SK-N-SH (cell line): ENCODE results near the gene SRGAP1.

ENCODE experiments used
- CHD2 ChIP-seq: fragments of 150-350 bp; IDR thresholded peaks from 2 replicates; pipeline ENCODE4 v1.6.1; 2018; ENCODE audit warnings: low read length; ENCODE audit not compliant: partially characterized antibody
- EP300 ChIP-seq, 2 experiments: IDR thresholded peaks; 2 replicates each; pipeline versions ENCODE4 v1.4.0 to v1.6.1; 2012; ENCODE audit warnings: borderline replicate concordance in 1 of 2, low read depth in 1 of 2, low read length in 1 of 2
- EZH2phosphoT487 ChIP-seq: fragments of 200-600 bp; sonication (generic); IDR thresholded peaks from 2 replicates; pipeline ENCODE4 v1.6.1; 2017; ENCODE audit warnings: low read depth, mixed run types, mild to moderate bottlenecking, antibody characterized with exemption, moderate library complexity, borderline replicate concordance
- FOXJ3 ChIP-seq: sonication (generic); formaldehyde crosslinking; IDR thresholded peaks from 2 replicates; pipeline ENCODE4 v1.5.1; 2020; ENCODE audit warnings: mild to moderate bottlenecking, missing genetic modification reagents
- POLR2AphosphoS5 ChIP-seq: IDR thresholded peaks from 2 replicates; pipeline ENCODE4 v1.6.1; 2012; ENCODE audit warnings: low read depth, low read length
- SMC3 ChIP-seq: IDR thresholded peaks from 2 replicates; pipeline ENCODE4 v1.6.1; 2012; ENCODE audit warnings: low read depth, low read length, improper control_type of control experiment
- TAF1 ChIP-seq: IDR thresholded peaks from 2 replicates; pipeline ENCODE4 v1.6.1; 2012; ENCODE audit warnings: low read depth, mild to moderate bottlenecking, low read length, moderate library complexity, borderline replicate concordance
- YY1 ChIP-seq: IDR thresholded peaks from 2 replicates; pipeline ENCODE4 v1.4.0; 2012; ENCODE audit warnings: low read depth, mild to moderate bottlenecking
- TF ChIP-seq, protein P1 (sequence below): fragments of 200-600 bp; sonication (generic); IDR thresholded peaks from 2 replicates; pipeline ENCODE4 v1.6.1; 2017; ENCODE audit warnings: antibody characterized with exemption, mild to moderate bottlenecking, moderate library complexity
- TF ChIP-seq, protein P2 (sequence below): IDR thresholded peaks from 2 replicates; pipeline ENCODE4 v1.4.0; 2012; ENCODE audit warnings: low read depth, borderline replicate concordance
- TF ChIP-seq, protein P3 (sequence below): IDR thresholded peaks from 2 replicates; pipeline ENCODE4 v1.4.0; 2012; ENCODE audit warnings: low read depth

DNA sequence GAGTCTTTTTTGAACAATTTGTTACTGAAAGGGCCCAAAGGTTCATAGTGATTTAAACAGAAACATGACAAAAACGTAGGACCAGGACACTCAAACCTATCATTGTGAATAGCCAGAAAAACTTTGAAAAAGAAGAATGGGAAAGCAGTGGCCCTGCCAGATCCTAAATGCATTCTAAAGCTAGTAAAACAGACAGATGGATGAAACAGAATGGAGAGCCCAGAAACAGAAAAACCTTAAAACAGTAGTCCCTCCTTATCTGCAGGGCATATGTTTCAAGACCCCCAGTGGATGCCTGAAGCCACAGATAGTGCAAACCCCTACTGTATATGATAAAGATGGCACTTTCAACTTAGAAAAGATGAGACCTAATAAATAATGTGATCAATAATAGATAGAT is 283.9 kb downstream of the SRGAP1 start:
- TF ChIP-seq, protein P1, sequence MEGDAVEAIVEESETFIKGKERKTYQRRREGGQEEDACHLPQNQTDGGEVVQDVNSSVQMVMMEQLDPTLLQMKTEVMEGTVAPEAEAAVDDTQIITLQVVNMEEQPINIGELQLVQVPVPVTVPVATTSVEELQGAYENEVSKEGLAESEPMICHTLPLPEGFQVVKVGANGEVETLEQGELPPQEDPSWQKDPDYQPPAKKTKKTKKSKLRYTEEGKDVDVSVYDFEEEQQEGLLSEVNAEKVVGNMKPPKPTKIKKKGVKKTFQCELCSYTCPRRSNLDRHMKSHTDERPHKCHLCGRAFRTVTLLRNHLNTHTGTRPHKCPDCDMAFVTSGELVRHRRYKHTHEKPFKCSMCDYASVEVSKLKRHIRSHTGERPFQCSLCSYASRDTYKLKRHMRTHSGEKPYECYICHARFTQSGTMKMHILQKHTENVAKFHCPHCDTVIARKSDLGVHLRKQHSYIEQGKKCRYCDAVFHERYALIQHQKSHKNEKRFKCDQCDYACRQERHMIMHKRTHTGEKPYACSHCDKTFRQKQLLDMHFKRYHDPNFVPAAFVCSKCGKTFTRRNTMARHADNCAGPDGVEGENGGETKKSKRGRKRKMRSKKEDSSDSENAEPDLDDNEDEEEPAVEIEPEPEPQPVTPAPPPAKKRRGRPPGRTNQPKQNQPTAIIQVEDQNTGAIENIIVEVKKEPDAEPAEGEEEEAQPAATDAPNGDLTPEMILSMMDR, result no peak
- no peak for TF ChIP-seq FOXJ3
- no peak for TF ChIP-seq POLR2AphosphoS5
- TF ChIP-seq EZH2phosphoT487, result no peak
- no peak for TF ChIP-seq SMC3
- TF ChIP-seq, protein P2, sequence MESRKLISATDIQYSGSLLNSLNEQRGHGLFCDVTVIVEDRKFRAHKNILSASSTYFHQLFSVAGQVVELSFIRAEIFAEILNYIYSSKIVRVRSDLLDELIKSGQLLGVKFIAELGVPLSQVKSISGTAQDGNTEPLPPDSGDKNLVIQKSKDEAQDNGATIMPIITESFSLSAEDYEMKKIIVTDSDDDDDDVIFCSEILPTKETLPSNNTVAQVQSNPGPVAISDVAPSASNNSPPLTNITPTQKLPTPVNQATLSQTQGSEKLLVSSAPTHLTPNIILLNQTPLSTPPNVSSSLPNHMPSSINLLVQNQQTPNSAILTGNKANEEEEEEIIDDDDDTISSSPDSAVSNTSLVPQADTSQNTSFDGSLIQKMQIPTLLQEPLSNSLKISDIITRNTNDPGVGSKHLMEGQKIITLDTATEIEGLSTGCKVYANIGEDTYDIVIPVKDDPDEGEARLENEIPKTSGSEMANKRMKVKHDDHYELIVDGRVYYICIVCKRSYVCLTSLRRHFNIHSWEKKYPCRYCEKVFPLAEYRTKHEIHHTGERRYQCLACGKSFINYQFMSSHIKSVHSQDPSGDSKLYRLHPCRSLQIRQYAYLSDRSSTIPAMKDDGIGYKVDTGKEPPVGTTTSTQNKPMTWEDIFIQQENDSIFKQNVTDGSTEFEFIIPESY, result no peak
- no peak for TF ChIP-seq TAF1
- no peak for TF ChIP-seq EP300 (IDR thresholded peaks at IDR 0.05; ENCODE audit: borderline replicate concordance in 1 of 2, low read depth in 1 of 2, low read length in 1 of 2)
- TF ChIP-seq, protein P3, sequence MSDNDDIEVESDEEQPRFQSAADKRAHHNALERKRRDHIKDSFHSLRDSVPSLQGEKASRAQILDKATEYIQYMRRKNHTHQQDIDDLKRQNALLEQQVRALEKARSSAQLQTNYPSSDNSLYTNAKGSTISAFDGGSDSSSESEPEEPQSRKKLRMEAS, result no peak
- TF ChIP-seq CHD2, result no peak
- no peak for TF ChIP-seq YY1
